Transverse colon (tissue), 4 donors: Measurements from ENCODE around the gene TRMT10C.

Source experiments
- CTCF ChIP-seq, 5 experiments: fragments of 200-600 bp in 3 of 5; fragments of 450-650 bp in 2 of 5; sonication (generic) in 3 of 5; IDR thresholded peaks; 1 replicate in 2 of 5; 2 replicates in 3 of 5; pipeline ENCODE4 v1.5.1; 2016 to 2017; ENCODE audit warnings: antibody characterized with exemption in 5 of 5, inconsistent platforms in 3 of 5, mild to moderate bottlenecking in 2 of 5, moderate library complexity in 1 of 5
- POLR2AphosphoS5 ChIP-seq, 3 donors: sonication (generic); formaldehyde crosslinking; IDR thresholded peaks; one replicate each; pipeline ENCODE4 v1.6.1; 2016; ENCODE audit warnings: antibody characterized with exemption in 3 of 3

DNA sequence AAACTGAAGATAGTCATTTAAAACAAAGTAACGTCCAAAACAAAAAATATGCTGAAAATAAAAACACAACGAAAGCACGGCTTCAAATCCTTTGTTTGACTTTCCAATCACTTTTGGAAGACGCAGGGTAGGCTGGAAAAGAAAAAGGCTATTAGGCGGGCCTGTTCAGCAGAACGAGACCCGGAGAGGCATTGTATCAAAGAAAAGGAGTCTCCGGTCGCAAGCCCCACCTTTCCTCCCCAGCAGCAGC lies 49.3 kb upstream of the TRMT10C start:
- no peak for TF ChIP-seq CTCF (IDR thresholded peaks at IDR 0.05)
- TF ChIP-seq POLR2AphosphoS5 (IDR thresholded peaks at IDR 0.05), result no peak
